OCI-LY1 (cell line): ENCODE data around the gene CABYR.

Source experiments
- CTCF ChIP-seq: fragments of 200-600 bp; sonication (generic), shearing (Covaris generic); IDR thresholded peaks from 2 replicates; pipeline ENCODE4 v1.5.1; 2017; ENCODE audit warnings: mild to moderate bottlenecking, antibody characterized with exemption, low read length, moderate library complexity, mixed read lengths
- EZH2 ChIP-seq: fragments of 200-600 bp; sonication (generic), shearing (Covaris generic); IDR thresholded peaks from 2 replicates; pipeline ENCODE4 v1.8.0; 2017; ENCODE audit warnings: borderline replicate concordance, mixed run types, mild to moderate bottlenecking, antibody characterized with exemption, low read length, moderate library complexity, mixed read lengths

DNA sequence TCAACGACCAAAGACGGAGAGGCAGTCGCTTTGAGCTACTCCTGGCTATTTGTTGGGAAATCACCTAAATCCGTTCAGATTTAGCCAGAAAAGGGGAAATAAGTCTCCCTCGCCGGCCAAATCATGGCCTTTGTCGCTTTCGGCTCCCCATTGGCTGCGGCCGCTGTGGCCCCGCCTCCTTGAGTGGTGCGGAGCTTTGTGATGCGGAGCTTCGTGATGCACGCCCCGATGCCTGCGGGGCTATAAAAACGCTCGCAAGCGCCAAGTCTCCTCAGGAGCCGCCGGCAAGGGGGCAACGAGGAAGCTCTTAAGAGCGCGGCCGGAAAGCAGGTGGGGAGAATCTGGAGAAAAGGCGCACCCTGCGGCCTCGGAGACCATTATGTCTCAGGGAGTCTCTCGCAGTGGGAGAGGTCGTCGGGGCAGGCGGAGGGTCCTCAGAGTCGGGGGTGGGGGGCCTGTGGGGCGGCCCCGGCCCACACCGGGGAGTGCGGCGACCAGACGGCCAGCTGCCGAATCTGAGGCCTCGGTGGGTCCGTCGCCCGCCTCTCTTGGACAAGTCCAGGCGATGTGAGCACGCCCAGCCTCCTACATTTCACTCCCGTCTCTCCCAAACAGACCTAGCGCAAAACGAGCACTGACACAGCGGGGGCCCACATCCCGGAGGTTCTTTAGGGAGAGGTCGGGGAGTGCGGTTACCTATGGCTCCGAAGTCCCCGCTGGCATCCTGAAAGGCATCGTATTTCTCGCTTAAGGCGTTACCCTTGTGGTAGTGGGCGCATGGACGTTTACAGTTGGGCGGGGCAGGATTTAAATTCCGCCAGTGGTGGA is at the start of gene CABYR:
- no peak for TF ChIP-seq CTCF
- TF ChIP-seq EZH2 = no peak
